Activated T-cell treated with anti-CD3 and anti-CD28 coated beads, Interleukin-2, amount 50 U/mL, for 4 hours (primary cell): ENCODE measurements around the gene GPR63. TPM values are rescaled to one million over a fixed set of nuclear protein-coding genes. Genes with fewer than 3 reads are reported as not detected.

Experiments used
- ATAC-seq, 2 donors: fragments of 200-7000 bp; cut with Tn5 transposase; one replicate each; pipeline ENCODE4 v1.10.0; 2021
- DNase-seq: peaks from one replicate; pipeline ENCODE4 v3.0.0-alpha.2; 2020
- H3K27me3 Mint-ChIP-seq: one replicate; pipeline ENCODE4 v1.8.0; 2021; ENCODE audit warnings: low read depth, mixed read lengths
- H3K36me3 Mint-ChIP-seq: one replicate; pipeline ENCODE4 v1.8.0; 2022; ENCODE audit warnings: mixed read lengths; ENCODE audit not compliant: insufficient read depth
- H3K4me1 Mint-ChIP-seq: one replicate; pipeline ENCODE4 v1.8.0; 2021; ENCODE audit warnings: low read depth, mixed read lengths
- H3K4me3 Mint-ChIP-seq: one replicate; pipeline ENCODE4 v1.8.0; 2021; ENCODE audit warnings: mild to moderate bottlenecking, moderate library complexity, mixed read lengths
- H3K9me3 Mint-ChIP-seq: one replicate; pipeline ENCODE4 v1.8.0; 2021; ENCODE audit warnings: mixed read lengths
- total RNA-seq, 3 donors: library from RNA; stranded (reverse); gene quantifications; one replicate each; pipeline ENCODE4 v1.2.1, GENCODE V29; 2021

GPR63 gene
- total RNA-seq, 3 donors from 2014 or later, result 0.48 to 0.63 (median 0.57) TPM

DNA sequence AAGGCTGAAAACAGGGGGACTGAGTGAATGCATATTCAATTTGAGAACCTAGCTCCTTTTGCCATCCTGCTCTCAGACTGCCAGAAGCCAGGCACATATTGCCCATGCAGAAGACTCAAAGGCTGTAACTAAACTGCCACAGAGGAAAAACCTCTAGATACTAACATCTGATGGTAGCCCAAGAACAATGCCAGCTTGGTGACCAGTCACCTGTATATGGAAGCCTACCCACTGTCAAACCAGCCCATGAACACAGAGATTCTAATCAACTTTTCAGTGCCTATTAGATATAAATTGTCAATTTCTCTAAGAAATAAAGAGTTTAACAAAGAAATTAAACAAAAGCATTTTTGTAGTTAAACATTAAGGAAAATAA, 34.2 kb downstream of the GPR63 start:
- Mint-ChIP-seq H3K4me3 (no peak overlapping the region), H3K36me3 (no peaks in the 10 kb centered on the region), H3K27me3 (no peaks in the 10 kb centered on the region), H3K9me3 (no peaks in the 10 kb centered on the region), H3K4me1 (no peaks in the 10 kb centered on the region)
- DNase-seq (no peak), ATAC-seq (no peak)

DNA sequence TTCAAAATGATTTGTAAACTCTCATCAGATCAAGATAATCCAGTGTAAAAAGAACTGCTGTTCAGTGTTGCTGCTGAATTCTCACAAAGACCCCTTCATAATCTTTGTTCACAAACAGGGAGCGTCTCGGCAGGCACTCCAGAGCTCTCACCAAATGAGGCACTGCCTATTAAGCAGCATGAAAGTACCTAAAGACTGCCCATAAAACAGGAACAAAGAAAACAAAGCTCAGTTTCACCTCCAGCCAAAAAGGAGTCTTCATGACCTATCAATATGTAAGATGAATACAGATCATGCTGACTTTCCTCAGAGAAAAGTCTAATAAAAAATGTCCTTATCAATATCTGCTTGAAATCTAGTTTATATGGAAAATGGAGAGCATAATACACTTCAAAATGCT, 41.8 kb downstream of the GPR63 start:
- H3K9me3 Mint-ChIP-seq, result no peaks in the 10 kb centered on the region
- no peaks in the 10 kb centered on the region for H3K27me3 Mint-ChIP-seq
- no peak overlapping the region for H3K4me3 Mint-ChIP-seq
- DNase-seq (no peak), ATAC-seq (no peak)
- H3K36me3 Mint-ChIP-seq, result no peaks in the 10 kb centered on the region
- H3K4me1 Mint-ChIP-seq, result no peaks in the 10 kb centered on the region

DNA sequence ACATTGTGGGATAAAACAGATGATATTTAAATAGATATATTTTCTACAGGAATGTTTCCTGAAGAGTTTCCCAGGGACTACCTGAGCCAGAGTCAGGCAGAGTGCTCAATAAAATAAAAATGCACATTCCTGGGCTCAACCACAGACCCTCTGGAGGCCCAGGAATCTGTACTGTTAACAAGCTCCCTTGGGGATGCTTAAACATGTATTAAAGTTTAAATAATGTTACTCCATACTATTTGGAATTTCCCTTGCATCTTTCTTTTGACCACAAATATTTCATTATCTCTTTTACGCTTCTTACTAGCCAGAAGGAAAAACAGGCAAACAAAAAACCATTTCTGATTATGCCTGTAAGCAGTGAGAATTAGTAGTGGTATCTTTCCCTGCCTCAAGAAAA, 42.3 kb downstream of the GPR63 start:
- Mint-ChIP-seq H3K4me3 (no peak overlapping the region), H3K27me3 (no peaks in the 10 kb centered on the region), H3K9me3 (no peaks in the 10 kb centered on the region), H3K4me1 (no peaks in the 10 kb centered on the region), H3K36me3 (no peaks in the 10 kb centered on the region)
- no peak for DNase-seq
- no peak for ATAC-seq

DNA sequence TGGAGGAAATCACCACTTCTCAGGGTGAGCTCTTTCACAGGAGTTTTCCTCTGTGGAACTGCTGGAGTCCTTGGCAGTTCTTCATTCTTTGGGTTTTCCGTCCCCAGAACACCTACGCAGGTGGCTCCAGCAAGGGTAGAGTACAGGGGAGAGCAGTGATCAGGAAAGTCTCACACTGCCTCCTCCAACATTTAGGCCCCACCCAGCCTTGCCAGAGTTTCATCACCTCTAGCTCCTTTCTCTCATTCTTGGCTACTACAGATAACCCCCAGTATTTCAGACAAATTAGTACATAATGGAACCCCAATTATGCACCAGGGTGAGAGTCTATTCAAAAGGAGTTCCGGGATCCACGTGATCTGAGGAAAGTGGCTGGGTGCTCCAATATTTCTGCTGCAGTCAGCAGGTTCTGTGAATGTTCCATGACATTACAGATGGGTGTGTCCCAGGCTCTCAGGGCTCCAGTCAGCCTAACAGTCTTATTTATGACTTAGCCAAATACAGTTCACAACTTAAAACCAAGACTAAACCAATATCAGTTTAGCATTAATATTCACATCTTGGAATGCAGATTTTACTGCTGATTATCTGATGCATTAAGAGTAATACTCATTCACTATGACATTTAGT, 44.6 kb downstream of the GPR63 start:
- Mint-ChIP-seq H3K27me3 (no peaks in the 10 kb centered on the region), H3K4me3 (no peak overlapping the region), H3K9me3 (no peaks in the 10 kb centered on the region), H3K36me3 (no peaks in the 10 kb centered on the region), H3K4me1 (no peaks in the 10 kb centered on the region)
- ATAC-seq (no peak), DNase-seq (no peak)

DNA sequence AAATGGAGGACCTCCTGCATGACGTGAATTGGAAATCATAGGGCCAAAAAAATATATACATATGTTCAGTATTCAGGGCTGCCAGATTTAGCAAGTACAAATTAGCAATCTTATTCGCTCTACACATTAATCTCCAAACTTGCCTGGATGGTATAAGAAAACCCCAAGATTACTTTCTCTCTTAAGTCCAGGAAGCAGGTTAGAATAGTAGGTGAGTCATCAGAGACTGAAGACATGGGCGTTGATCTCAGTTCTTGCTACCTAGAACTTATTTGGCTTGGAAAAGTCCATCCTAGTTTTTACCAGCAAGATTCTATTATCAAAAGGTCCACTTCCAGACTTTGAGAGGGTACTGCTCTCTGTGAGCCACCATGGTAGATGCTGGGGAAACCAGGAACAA, 47.4 kb downstream of the GPR63 start:
- H3K9me3 Mint-ChIP-seq, result no peaks in the 10 kb centered on the region
- H3K4me3 Mint-ChIP-seq, result no peak overlapping the region
- no peaks in the 10 kb centered on the region for H3K4me1 Mint-ChIP-seq
- no peaks in the 10 kb centered on the region for H3K36me3 Mint-ChIP-seq
- no peak for DNase-seq
- no peak for ATAC-seq
- H3K27me3 Mint-ChIP-seq, result peaks cover 2% of the 10 kb centered on the region

DNA sequence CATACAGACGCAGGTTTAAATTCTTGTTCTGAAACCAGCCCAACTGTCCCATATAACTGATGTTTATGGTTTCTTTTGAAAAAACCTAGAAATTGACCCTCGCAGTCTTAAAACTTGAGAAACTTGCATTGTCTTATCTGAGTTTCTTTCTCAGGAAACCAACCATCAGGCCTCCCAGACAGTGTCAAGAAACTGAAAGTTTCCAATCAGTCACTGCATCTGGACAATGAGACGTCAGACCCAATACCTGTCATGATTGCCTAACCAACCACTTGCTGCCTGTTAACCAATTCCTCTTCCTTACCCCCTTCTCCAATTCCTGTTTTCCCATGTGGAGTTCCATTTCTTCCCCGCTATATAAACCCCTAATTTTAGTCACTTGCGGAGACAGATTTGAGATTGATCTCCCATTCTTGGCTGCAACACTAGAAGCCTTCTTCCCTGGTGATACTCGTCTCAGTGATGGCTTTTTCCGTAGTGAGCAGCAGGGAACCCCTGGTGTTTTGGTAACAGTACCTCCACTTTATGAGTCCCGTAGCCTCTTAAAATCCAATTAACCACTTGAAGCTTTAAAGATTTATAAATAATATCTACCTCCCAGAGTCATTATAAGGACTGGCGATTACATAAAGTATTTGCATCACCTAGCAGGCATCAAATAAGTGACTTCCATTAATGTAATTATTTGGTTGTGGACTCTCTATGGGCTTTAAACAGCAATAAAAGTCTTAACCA, 49.3 kb downstream of the GPR63 start:
- Mint-ChIP-seq H3K4me3 (no peak overlapping the region), H3K9me3 (no peaks in the 10 kb centered on the region), H3K4me1 (no peaks in the 10 kb centered on the region), H3K27me3 (peaks cover 2% of the 10 kb centered on the region), H3K36me3 (no peaks in the 10 kb centered on the region)
- ATAC-seq, result no peak
- no peak for DNase-seq

DNA sequence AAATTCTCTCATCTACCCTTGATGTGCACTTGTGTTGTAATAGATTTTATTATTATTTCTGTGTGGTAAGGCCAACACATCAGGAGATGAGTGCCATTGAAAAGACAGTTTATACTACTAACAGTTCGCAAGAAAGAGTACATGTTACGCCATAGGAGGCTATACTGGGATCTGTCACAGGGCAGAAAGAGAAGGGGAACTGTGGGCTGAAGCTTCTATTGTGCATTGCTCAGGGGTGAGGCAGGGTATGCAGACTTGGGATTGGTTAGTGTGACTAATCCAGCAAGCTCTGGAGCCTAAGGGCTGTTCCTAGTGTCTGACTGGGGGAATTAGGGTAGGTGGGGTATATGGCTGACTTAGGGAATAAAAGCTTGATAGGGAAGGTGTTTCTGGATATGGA, 50.9 kb downstream of the GPR63 start:
- Mint-ChIP-seq H3K4me1 (no peaks in the 10 kb centered on the region), H3K4me3 (no peak overlapping the region), H3K27me3 (peaks cover 2% of the 10 kb centered on the region), H3K9me3 (no peaks in the 10 kb centered on the region), H3K36me3 (no peaks in the 10 kb centered on the region)
- no peak for DNase-seq
- ATAC-seq, result no peak

DNA sequence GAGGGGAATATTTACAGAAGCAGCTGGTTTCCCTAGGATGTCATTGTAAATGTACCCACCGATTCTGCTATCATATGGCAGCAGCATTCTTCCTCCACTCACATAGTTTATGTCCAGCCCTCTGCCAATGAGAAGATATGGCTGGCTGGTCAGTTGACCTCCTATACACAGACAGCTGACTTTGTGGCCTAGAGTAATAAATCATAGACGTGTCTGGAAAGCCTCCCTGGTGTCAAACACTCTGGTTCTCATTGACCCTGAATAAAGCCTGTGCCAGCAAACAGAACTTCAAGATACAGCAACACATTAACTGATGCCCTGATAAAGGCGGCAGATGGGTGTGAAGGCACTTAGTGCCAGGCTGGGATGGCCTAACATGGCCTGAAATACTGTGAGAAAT, 52.6 kb downstream of the GPR63 start:
- H3K4me3 Mint-ChIP-seq, result no peak overlapping the region
- ATAC-seq (no peak), DNase-seq (no peak)
- no peaks in the 10 kb centered on the region for H3K36me3 Mint-ChIP-seq
- H3K27me3 Mint-ChIP-seq, result peaks cover 3% of the 10 kb centered on the region
- no peaks in the 10 kb centered on the region for H3K9me3 Mint-ChIP-seq
- H3K4me1 Mint-ChIP-seq, result no peaks in the 10 kb centered on the region

DNA sequence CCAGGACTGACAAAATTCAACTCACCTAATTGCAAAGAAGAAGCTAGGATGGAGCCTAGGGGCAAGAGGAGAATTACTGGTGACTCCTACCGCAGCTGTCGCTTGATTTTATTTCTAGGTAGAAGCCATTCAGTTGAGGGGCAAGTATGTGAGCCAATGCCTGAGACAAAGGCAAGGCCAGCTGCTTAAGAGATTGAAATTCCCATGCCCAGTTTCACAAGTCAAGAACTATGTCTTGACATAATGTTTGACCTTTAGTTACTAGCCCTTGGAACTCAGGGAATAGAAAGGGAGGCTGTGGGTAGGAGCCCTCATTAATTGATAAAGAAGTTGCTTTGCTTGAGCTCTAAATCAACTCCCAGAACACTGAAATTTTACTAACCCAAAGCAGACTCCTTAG, 54.0 kb downstream of the GPR63 start:
- DNase-seq (no peak), ATAC-seq (no peak)
- H3K4me3 Mint-ChIP-seq, result no peak overlapping the region

DNA sequence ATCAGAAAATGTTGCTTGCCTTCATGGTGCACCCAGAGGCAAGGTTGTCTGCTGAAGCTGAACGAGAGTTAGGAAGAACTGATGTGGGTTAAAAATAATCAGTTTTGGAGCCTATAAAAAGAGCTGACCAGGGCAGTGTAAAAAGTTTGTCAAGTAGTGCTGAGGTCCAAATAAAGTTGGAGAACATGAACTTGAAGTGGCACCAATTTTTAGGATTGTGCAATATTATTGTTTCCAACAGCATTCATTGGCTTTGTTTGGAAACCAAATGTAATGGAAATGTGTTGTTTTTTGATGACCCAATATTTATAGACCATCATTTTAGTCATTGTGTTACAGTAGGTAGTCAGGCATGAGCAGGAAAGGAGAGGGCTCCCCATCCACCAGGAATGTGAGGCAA, 55.7 kb downstream of the GPR63 start:
- H3K27me3 Mint-ChIP-seq, result peaks cover 7% of the 10 kb centered on the region
- no peaks in the 10 kb centered on the region for H3K9me3 Mint-ChIP-seq

More for the DNA sequence above, 54.0 kb downstream of the GPR63 start:
- Mint-ChIP-seq H3K9me3 (no peaks in the 10 kb centered on the region), H3K4me1 (no peaks in the 10 kb centered on the region), H3K27me3 (peaks cover 5% of the 10 kb centered on the region), H3K36me3 (no peaks in the 10 kb centered on the region)

DNA sequence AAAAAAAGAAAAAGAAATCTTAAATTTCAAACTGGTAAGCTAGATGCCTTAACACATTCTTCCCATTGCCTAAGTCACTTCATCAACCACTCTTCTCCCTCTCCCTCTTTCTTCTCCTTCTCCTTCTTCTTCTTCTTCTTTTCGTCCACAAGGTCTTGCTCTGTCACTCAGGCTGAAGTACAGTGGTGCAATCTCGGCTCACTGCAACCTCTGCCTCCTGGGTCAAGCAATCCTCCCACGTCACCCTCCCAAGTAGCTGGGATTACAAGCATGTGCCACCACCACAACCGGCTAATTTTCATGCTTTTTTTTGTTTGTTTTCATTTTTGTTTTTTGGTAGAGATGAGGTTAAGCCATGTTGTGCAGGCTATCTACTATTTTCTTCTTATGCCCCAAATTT, 60.2 kb downstream of the GPR63 start:
- Mint-ChIP-seq H3K9me3 (peaks cover 3% of the 10 kb centered on the region), H3K27me3 (peaks cover 9% of the 10 kb centered on the region), H3K36me3 (no peaks in the 10 kb centered on the region), H3K4me1 (no peaks in the 10 kb centered on the region), H3K4me3 (no peak overlapping the region)
- ATAC-seq, result no peak
- DNase-seq, result no peak

More for the DNA sequence above, 55.7 kb downstream of the GPR63 start:
- Mint-ChIP-seq H3K4me3 (no peak overlapping the region), H3K4me1 (no peaks in the 10 kb centered on the region), H3K36me3 (no peaks in the 10 kb centered on the region)
- DNase-seq (no peak), ATAC-seq (no peak)

DNA sequence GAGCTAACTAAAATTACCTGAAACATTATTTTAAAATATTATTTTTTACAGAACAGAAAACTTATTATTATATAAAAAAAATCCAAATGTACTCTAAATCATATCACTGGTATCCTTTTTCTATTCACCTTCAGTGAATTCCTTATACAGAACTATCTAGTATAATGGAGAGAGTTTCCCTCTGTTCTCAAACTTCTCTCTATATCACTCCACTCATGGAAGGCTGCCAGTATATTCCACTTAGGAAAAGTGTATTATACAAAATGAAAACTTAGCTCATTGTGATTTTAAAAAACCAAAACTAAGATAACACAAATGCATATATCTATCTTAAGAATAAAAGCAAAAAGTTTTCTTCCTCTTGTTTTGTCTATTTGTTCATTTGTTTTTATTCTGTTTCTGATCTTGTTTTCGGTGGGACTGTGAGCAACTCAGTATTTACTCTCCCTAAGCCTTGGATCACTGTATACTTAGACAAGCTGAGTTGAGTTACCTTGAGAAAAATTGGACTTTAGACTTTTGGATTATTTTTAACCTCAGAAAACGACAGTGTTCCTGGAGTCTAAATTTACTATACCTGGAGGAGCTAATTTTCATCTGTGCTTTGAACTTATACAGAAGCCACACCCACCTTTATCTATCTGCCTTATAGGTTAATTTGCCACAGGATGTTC, 61.4 kb downstream of the GPR63 start:
- H3K36me3 Mint-ChIP-seq, result no peaks in the 10 kb centered on the region
- no peaks in the 10 kb centered on the region for H3K4me1 Mint-ChIP-seq
- no peak overlapping the region for H3K4me3 Mint-ChIP-seq
- ATAC-seq (no peak), DNase-seq (no peak)
- H3K27me3 Mint-ChIP-seq, result peaks cover 9% of the 10 kb centered on the region
- H3K9me3 Mint-ChIP-seq, result peaks cover 3% of the 10 kb centered on the region

DNA sequence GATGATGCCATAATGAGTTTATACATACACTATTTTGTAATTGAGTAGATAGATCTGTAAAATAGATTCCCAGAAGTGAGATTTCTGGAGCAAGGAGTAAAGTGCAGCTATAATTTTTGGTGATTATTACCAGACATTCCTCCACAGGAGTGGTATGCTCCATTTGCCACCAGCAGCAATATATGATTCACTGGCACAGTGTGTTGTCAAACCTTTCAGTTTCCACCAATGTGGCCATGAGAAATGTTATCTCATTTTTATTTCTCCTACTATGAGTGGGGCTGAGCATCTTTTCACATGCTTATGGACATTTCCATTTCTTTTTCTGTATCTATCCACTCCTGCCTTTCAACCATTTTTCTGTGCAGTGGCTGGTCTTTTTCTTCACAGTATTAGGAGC, 70.5 kb downstream of the GPR63 start:
- no peak for DNase-seq
- no peaks in the 10 kb centered on the region for H3K36me3 Mint-ChIP-seq
- peaks cover 7% of the 10 kb centered on the region for H3K27me3 Mint-ChIP-seq
- peak; percentile 21 to 43 for ATAC-seq
- no peak overlapping the region for H3K4me3 Mint-ChIP-seq
- H3K9me3 Mint-ChIP-seq, result peaks cover 4% of the 10 kb centered on the region
- no peaks in the 10 kb centered on the region for H3K4me1 Mint-ChIP-seq

DNA sequence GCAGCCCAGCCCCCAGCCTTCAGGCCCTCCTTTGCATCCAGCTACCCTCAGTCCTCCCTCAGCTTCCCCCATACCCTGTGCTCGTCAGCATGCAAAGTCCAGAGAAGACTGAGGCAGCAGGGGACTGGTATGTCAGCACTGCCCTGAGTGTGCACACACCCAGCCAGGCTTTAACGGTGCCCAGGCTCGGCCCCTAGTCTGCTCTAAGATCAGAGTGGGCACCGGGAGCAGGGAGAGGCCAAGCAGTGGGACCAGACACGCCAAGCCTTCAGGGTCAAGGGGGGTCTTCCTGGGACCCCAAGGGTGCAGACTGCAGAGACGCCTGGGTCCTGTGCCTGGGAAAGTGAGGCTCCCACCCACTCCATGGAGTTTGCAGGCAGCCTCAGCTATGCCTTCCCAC, 74.7 kb downstream of the GPR63 start:
- H3K27me3 Mint-ChIP-seq, result peaks cover 3% of the 10 kb centered on the region
- no peak for DNase-seq
- no peaks in the 10 kb centered on the region for H3K4me1 Mint-ChIP-seq
- no peaks in the 10 kb centered on the region for H3K9me3 Mint-ChIP-seq
- H3K36me3 Mint-ChIP-seq, result no peaks in the 10 kb centered on the region
- ATAC-seq, result peak in 1 of 2 donors; percentile 30
- no peak overlapping the region for H3K4me3 Mint-ChIP-seq

DNA sequence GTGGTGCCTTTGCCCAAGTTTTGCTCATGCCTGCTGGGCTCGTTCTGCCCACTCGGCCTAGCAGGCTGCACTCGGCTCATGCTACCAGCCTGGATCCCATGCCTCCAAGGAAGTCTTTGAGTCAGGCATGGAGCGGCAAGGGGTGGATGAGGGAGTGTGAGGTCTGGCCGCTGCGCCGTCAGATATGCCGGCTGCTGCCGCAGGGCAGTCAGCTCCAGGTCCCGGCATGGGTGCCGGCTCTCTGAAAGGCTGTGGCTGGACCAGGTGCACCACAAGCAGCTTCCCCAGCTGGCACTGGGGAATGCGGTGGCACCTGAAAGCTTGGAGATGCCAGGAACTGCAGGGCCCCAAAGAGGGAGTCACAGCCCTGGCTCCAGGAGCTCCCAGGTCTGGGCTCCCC, 75.5 kb downstream of the GPR63 start:
- no peaks in the 10 kb centered on the region for H3K9me3 Mint-ChIP-seq
- peaks cover 3% of the 10 kb centered on the region for H3K27me3 Mint-ChIP-seq
- DNase-seq (no peak), ATAC-seq (no peak)
- no peaks in the 10 kb centered on the region for H3K4me1 Mint-ChIP-seq
- H3K4me3 Mint-ChIP-seq, result no peak overlapping the region
- H3K36me3 Mint-ChIP-seq, result no peaks in the 10 kb centered on the region
